OCI-LY7 (cell line): Measurements from ENCODE around the gene NDUFAF7. TPM values are rescaled to one million over a fixed set of nuclear protein-coding genes. Genes with fewer than 3 reads are reported as not detected.

Experiments used
- BruUV-seq: library from RNA; stranded (reverse); fragments of 400-500 nt; replicated peaks from 2 replicates; lab custom pipeline; 2021; lab: Mats Ljungman, UMichigan
- CTCF ChIA-PET: fragments of 300-600 bp; sonication (Branson Sonifier 250); formaldehyde crosslinking; loops from one replicate; lab custom pipeline; 2022; ENCODE audit warnings: antibody characterized with exemption; ENCODE audit not compliant: unreplicated experiment; lab: Charles Lee
- POLR2A ChIA-PET: fragments of 300-600 bp; sonication (Branson Sonifier 250); formaldehyde crosslinking; loops from one replicate; lab custom pipeline; 2022; ENCODE audit warnings: antibody characterized with exemption; lab: Charles Lee
- DNase-seq: peaks from one replicate; pipeline ENCODE4 v3.0.0-alpha.2; 2015; ENCODE audit warnings: low spot score
- H2AFZ ChIP-seq: fragments of 200-600 bp; sonication (generic), shearing (Covaris generic); 2 replicates; pipeline ENCODE4 v1.6.1; 2014; ENCODE audit warnings: mild to moderate bottlenecking, antibody characterized with exemption, low read length, moderate library complexity
- H3K27ac ChIP-seq: fragments of 200-600 bp; sonication (generic); 2 replicates; pipeline ENCODE4 v1.5.1; 2014; ENCODE audit warnings: mixed run types, low read depth, mild to moderate bottlenecking, moderate library complexity, low read length, inconsistent platforms; ENCODE audit not compliant: poor library complexity, severe bottlenecking
- H3K36me3 ChIP-seq: fragments of 200-600 bp; sonication (generic); 2 replicates; pipeline ENCODE4 v1.6.1; 2014; ENCODE audit warnings: mild to moderate bottlenecking, antibody characterized with exemption, low read length, moderate library complexity, mixed read lengths; ENCODE audit not compliant: insufficient read depth
- H3K4me1 ChIP-seq: fragments of 200-600 bp; sonication (generic); 2 replicates; pipeline ENCODE4 v1.5.1; 2014; ENCODE audit warnings: mild to moderate bottlenecking, low read length; ENCODE audit not compliant: insufficient read depth, poor library complexity, severe bottlenecking
- H3K4me2 ChIP-seq: fragments of 200-600 bp; sonication (generic); 2 replicates; pipeline ENCODE4 v1.6.1; 2014; ENCODE audit warnings: mild to moderate bottlenecking, low read length
- H3K4me3 ChIP-seq: fragments of 200-600 bp; sonication (generic); 2 replicates; pipeline ENCODE4 v1.5.1; 2014; ENCODE audit warnings: mild to moderate bottlenecking, low read depth, low read length; ENCODE audit not compliant: poor library complexity, severe bottlenecking
- H3K79me2 ChIP-seq: fragments of 200-600 bp; sonication (generic); 2 replicates; pipeline ENCODE4 v1.6.1; 2016; ENCODE audit warnings: low read depth, mild to moderate bottlenecking, low read length, moderate library complexity, mixed read lengths; ENCODE audit not compliant: insufficient read depth
- H3K9me2 ChIP-seq: fragments of 200-600 bp; sonication (generic); 2 replicates; pipeline ENCODE4 v1.6.1; 2016; ENCODE audit warnings: mild to moderate bottlenecking, low read length, mixed read lengths; ENCODE audit not compliant: insufficient read depth
- H3K9me3 ChIP-seq: fragments of 200-600 bp; sonication (generic); 2 replicates; pipeline ENCODE4 v1.6.1; 2014; ENCODE audit warnings: mild to moderate bottlenecking, mixed run types, low read length, mixed read lengths
- H4K20me1 ChIP-seq: fragments of 200-600 bp; sonication (generic); 2 replicates; pipeline ENCODE4 v1.6.1; 2014; ENCODE audit warnings: mild to moderate bottlenecking, antibody characterized with exemption, low read length, moderate library complexity, mixed read lengths; ENCODE audit not compliant: insufficient read depth
- CTCF ChIP-seq: fragments of 200-600 bp; sonication (generic); conservative IDR thresholded peaks from 2 replicates; pipeline ENCODE4 v1.5.1; 2014; ENCODE audit warnings: mild to moderate bottlenecking, antibody characterized with exemption, low read length, moderate library complexity, mixed read lengths
- EZH2phosphoT487 ChIP-seq: fragments of 200-600 bp; sonication (generic); IDR thresholded peaks from 2 replicates; pipeline ENCODE4 v1.6.1; 2018; ENCODE audit warnings: low read depth, borderline replicate concordance, mild to moderate bottlenecking, mixed run types, antibody characterized with exemption, low read length, moderate library complexity, mixed read lengths
- intact Hi-C: fragments of 100-400 bp; cut with micrococcal nuclease; formaldehyde crosslinking; loops from one replicate; pipeline ENCODE4 v1.10.0; 2022; ENCODE audit not compliant: unreplicated experiment
- total RNA-seq, 2 experiments: library from RNA; depleted of rRNA in 1 of 2; stranded (reverse); fragments of >200 nt in 1 of 2; shearing (Covaris generic) in 1 of 2; gene quantifications; 2 replicates each; pipeline ENCODE4 v1.2.3, GENCODE V29; 2014 to 2022

The NDUFAF7 gene
- total RNA-seq, 2 experiments from 2014 or later = 23.3 to 26.0 TPM

- Histone ChIP-seq H3K79me2 (no peaks in the 10 kb centered on the region), H3K9me2 (no peaks in the 10 kb centered on the region), H3K36me3 (no peaks in the 10 kb centered on the region), H3K27ac (no peak within 1 kb of the TSS), H3K4me2 (no peak within 1 kb of the TSS), H3K4me1 (no peaks in the 10 kb centered on the region), H2AFZ (no peak within 1 kb of the TSS), H3K9me3 (no peaks in the 10 kb centered on the region), H3K4me3 (no peak within 1 kb of the TSS), H4K20me1 (no peaks in the 10 kb centered on the region)
- BruUV-seq = no TSS peak
- CTCF ChIA-PET = no interaction called here
- POLR2A ChIA-PET = interaction anchor here (1.0 kb wide), 1 partner anchor 23 kb away, joined by 3 read pairs; no protein-coding TSS in a partner anchor
- DNase-seq = no peak
- no peak for TF ChIP-seq CTCF
- TF ChIP-seq EZH2phosphoT487 = no peak
- intact Hi-C loops = loop anchor here (10.0 kb wide), 1 partner anchor 346 kb away; no protein-coding TSS in a partner anchor
Observed at GRCh38 chr2:37188570-37188969, 42.9 kb upstream of the NDUFAF7 start, which contains the start of gene SULT6B1. SULT6B1 (minus strand) TSS chr2:37188670; CDS start chr2:37188640, 30 bp downstream.

GRCh38 chr2:37189452-37190153 is 41.9 kb upstream of the NDUFAF7 start:
- intact Hi-C loops = loop anchor here (10.0 kb wide), 1 partner anchor 345 kb away; no protein-coding TSS in a partner anchor
- CTCF ChIA-PET = no interaction called here
- no peaks in the 10 kb centered on the region for H3K79me2 ChIP-seq
- DNase-seq = no peak
- H3K4me3 ChIP-seq = no peak overlapping the region
- H4K20me1 ChIP-seq = no peaks in the 10 kb centered on the region
- H3K9me2 ChIP-seq = no peaks in the 10 kb centered on the region
- BruUV-seq = no TSS peak
- no peaks in the 10 kb centered on the region for H3K36me3 ChIP-seq
- no peak overlapping the region for H2AFZ ChIP-seq
- H3K4me2 ChIP-seq = no peak overlapping the region
- no peaks in the 10 kb centered on the region for H3K9me3 ChIP-seq
- POLR2A ChIA-PET = interaction anchor here (0.6 to 1.0 kb wide), 2 partner anchors 13 to 22 kb away, joined by 3 read pairs; no protein-coding TSS in a partner anchor
- no peaks in the 10 kb centered on the region for H3K4me1 ChIP-seq
- TF ChIP-seq EZH2phosphoT487 (no peak), CTCF (peak; percentile 27; the same call in 1 of the 2 replicates)
- H3K27ac ChIP-seq = no peak overlapping the region

GRCh38 chr2:37190290-37190689 is 41.2 kb upstream of the NDUFAF7 start:
- peaks cover under 1% of the 10 kb centered on the region; the same call in 1 of the 2 replicates for H3K9me3 ChIP-seq
- H2AFZ ChIP-seq = no peak overlapping the region
- no peaks in the 10 kb centered on the region for H3K9me2 ChIP-seq
- H3K79me2 ChIP-seq = no peaks in the 10 kb centered on the region
- no TSS peak for BruUV-seq
- no peaks in the 10 kb centered on the region for H3K36me3 ChIP-seq
- ChIA-PET POLR2A (interaction anchor here (0.7 kb wide), 1 partner anchor 98 kb away, joined by 6 read pairs; no protein-coding TSS in a partner anchor), CTCF (no interaction called here)
- intact Hi-C loops = no loop called here
- no peak for DNase-seq
- H3K4me3 ChIP-seq = no peak overlapping the region
- TF ChIP-seq CTCF = no peak
- TF ChIP-seq EZH2phosphoT487 = no peak
- no peaks in the 10 kb centered on the region for H4K20me1 ChIP-seq
- H3K4me1 ChIP-seq = no peaks in the 10 kb centered on the region
- no peak overlapping the region for H3K4me2 ChIP-seq
- H3K27ac ChIP-seq = no peak overlapping the region
